GM23338 (cell line): ENCODE measurements around the gene TNF. TPM values are rescaled to one million over a fixed set of nuclear protein-coding genes. Genes with fewer than 3 reads are reported as not detected.

Experiments used
- ATAC-seq: fragments of 200-7000 bp; cut with Tn5 transposase; 3 replicates; pipeline ENCODE4 v1.9.1; 2020
- DNase-seq: peaks from one replicate; pipeline ENCODE4 v3.0.0-alpha.2; 2015; ENCODE audit warnings: low spot score
- H2AFZ ChIP-seq: fragments of 200-600 bp; sonication (generic); 2 replicates; pipeline ENCODE4 v1.8.0; 2016; ENCODE audit warnings: antibody characterized with exemption, mild to moderate bottlenecking, moderate library complexity
- H3F3A ChIP-seq: fragments of 200-600 bp; sonication (generic); replicated peaks from 2 replicates; pipeline ENCODE4 v1.8.0; 2017; ENCODE audit warnings: antibody characterized with exemption, mixed run types, low read depth
- H3K27ac ChIP-seq: fragments of 200-600 bp; sonication (generic); 2 replicates; pipeline ENCODE4 v1.6.1; 2016; ENCODE audit warnings: low read depth
- H3K27me3 ChIP-seq: fragments of 200-600 bp; sonication (generic); 2 replicates; pipeline ENCODE4 v1.8.0; 2016; ENCODE audit warnings: mild to moderate bottlenecking, mixed run types, moderate library complexity; ENCODE audit not compliant: insufficient read depth
- H3K36me3 ChIP-seq: fragments of 200-600 bp; sonication (generic); 2 replicates; pipeline ENCODE4 v1.8.0; 2016; ENCODE audit warnings: mild to moderate bottlenecking; ENCODE audit not compliant: insufficient read depth
- H3K4me1 ChIP-seq: fragments of 200-600 bp; sonication (generic); 2 replicates; pipeline ENCODE4 v1.8.0; 2016; ENCODE audit warnings: mild to moderate bottlenecking, moderate library complexity; ENCODE audit not compliant: insufficient read depth
- H3K4me2 ChIP-seq: fragments of 200-600 bp; sonication (generic); 2 replicates; pipeline ENCODE4 v1.7.1; 2017; ENCODE audit warnings: mixed run types
- H3K4me3 ChIP-seq: fragments of 200-600 bp; sonication (generic); 2 replicates; pipeline ENCODE4 v1.6.1; 2016; ENCODE audit warnings: mixed run types
- H3K79me2 ChIP-seq: fragments of 200-600 bp; sonication (generic); replicated peaks from 2 replicates; pipeline ENCODE4 v1.8.0; 2017; ENCODE audit warnings: mild to moderate bottlenecking; ENCODE audit not compliant: insufficient read depth
- H3K9me2 ChIP-seq: fragments of 200-600 bp; sonication (generic); 2 replicates; pipeline ENCODE4 v1.8.0; 2017; ENCODE audit not compliant: insufficient read depth
- H4K20me1 ChIP-seq: fragments of 200-600 bp; sonication (generic); replicated peaks from 2 replicates; pipeline ENCODE4 v1.8.0; 2017; ENCODE audit warnings: mild to moderate bottlenecking; ENCODE audit not compliant: insufficient read depth
- H3K27ac Mint-ChIP-seq: 2 replicates; pipeline ENCODE4 v1.8.0; 2020; ENCODE audit warnings: inconsistent platforms, mild to moderate bottlenecking, moderate library complexity, mixed read lengths
- H3K27me3 Mint-ChIP-seq: 3 replicates; pipeline ENCODE4 v1.8.0; 2022; ENCODE audit warnings: low read depth, mild to moderate bottlenecking, moderate library complexity, mixed read lengths, inconsistent platforms; ENCODE audit not compliant: insufficient read depth, poor library complexity
- H3K36me3 Mint-ChIP-seq: 3 replicates; pipeline ENCODE4 v1.8.0; 2021; ENCODE audit warnings: low read depth, mild to moderate bottlenecking, inconsistent platforms, moderate library complexity, mixed read lengths
- H3K4me1 Mint-ChIP-seq: 3 replicates; pipeline ENCODE4 v1.8.0; 2020; ENCODE audit warnings: mild to moderate bottlenecking, inconsistent platforms, mixed read lengths
- H3K4me3 Mint-ChIP-seq: 3 replicates; pipeline ENCODE4 v1.8.0; 2021; ENCODE audit warnings: moderate library complexity, mild to moderate bottlenecking, inconsistent platforms, mixed read lengths
- H3K9me3 Mint-ChIP-seq: 3 replicates; pipeline ENCODE4 v1.8.0; 2020; ENCODE audit warnings: moderate library complexity, mild to moderate bottlenecking, inconsistent platforms, mixed read lengths
- CREB1 ChIP-seq: fragments of 250-450 bp; sonication (Bioruptor Pico); IDR thresholded peaks from 2 replicates; pipeline ENCODE4 v1.5.0; 2020; ENCODE audit warnings: low read depth, mild to moderate bottlenecking, moderate library complexity
- CTCF ChIP-seq, 2 experiments: fragments of 200-600 bp in 1 of 2; sonication (generic) in 1 of 2; conservative IDR thresholded peaks; 2 replicates each; pipeline versions ENCODE4 v1.5.1 to v1.6.1; 2016 to 2017; ENCODE audit warnings: antibody characterized with exemption in 2 of 2, low read depth in 2 of 2, mild to moderate bottlenecking in 2 of 2, moderate library complexity in 1 of 2
- EZH2 ChIP-seq: fragments of 200-600 bp; sonication (generic); IDR thresholded peaks from one replicate; pipeline ENCODE4 v1.8.0; 2017; ENCODE audit warnings: antibody characterized with exemption, mild to moderate bottlenecking, low read depth; ENCODE audit not compliant: unreplicated experiment
- EZH2phosphoT487 ChIP-seq: fragments of 200-600 bp; sonication (generic); IDR thresholded peaks from one replicate; pipeline ENCODE4 v1.8.1; 2018; ENCODE audit warnings: antibody characterized with exemption; ENCODE audit not compliant: unreplicated experiment
- JUNB ChIP-seq: IDR thresholded peaks from one replicate; pipeline ENCODE4 v1.6.1; 2016; ENCODE audit warnings: antibody characterized with exemption; ENCODE audit not compliant: unreplicated experiment
- POLR2AphosphoS5 ChIP-seq: IDR thresholded peaks from 2 replicates; pipeline ENCODE4 v1.6.1; 2016; ENCODE audit warnings: antibody characterized with exemption, low read depth
- REST ChIP-seq: IDR thresholded peaks from one replicate; pipeline ENCODE4 v1.6.1; 2018; ENCODE audit warnings: antibody characterized with exemption; ENCODE audit not compliant: unreplicated experiment
- STAT1 ChIP-seq: IDR thresholded peaks from one replicate; pipeline ENCODE4 v1.6.1; 2016; ENCODE audit warnings: antibody characterized with exemption; ENCODE audit not compliant: unreplicated experiment
- ZNF114 ChIP-seq: fragments of 250-450 bp; sonication (Bioruptor Pico); IDR thresholded peaks from 2 replicates; pipeline ENCODE4 v1.5.0; 2020; ENCODE audit warnings: mild to moderate bottlenecking, moderate library complexity
- ZNF331 ChIP-seq: fragments of 250-450 bp; sonication (Bioruptor Pico); IDR thresholded peaks from 2 replicates; pipeline ENCODE4 v1.5.0; 2020; ENCODE audit warnings: low read depth, mild to moderate bottlenecking, moderate library complexity
- polyA plus RNA-seq: library from polyadenylated mRNA; unstranded; fragments of >200 nt; fragmentation: Nextera tagmentation; extraction: Ambion mirVana; gene quantifications from 2 replicates; pipeline ENCODE4 v1.2.1, GENCODE V29; 2016
- total RNA-seq: library from RNA; depleted of rRNA; stranded (reverse); fragments of >200 nt; shearing (Covaris generic); gene quantifications from 2 replicates; pipeline ENCODE4 v1.2.3, GENCODE V29; 2014
- TF ChIP-seq, protein P1 (sequence below): IDR thresholded peaks from 2 replicates; pipeline ENCODE4 v1.6.1; 2016; ENCODE audit warnings: antibody characterized with exemption

TNF gene
- total and polyA plus RNA-seq, 2 experiments from 2014 or later, result 0.11 TPM; not detected in 1

DNA sequence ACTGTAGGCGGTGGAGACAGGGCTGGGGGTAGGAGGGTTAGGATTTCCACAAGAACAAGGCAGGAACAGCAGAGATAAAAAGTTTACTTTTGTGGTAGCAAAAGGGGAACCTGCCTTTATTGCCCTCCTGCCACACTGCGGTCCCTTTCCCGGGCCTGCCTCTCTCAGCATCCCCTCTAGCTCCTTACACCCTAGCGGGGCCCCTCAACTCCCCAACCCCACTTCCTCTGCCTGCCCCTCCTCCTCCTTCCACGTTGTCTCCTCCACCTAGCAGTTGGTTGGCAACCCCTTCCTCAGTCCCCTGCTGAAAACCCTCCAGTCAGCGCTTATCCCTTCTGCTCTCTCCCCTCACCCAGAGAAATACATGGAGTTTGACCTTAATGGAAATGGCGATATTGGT lies 40.4 kb downstream of the TNF start:
- Histone ChIP-seq H3K4me3 (peak overlapping the region; percentile 35; the same call in 1 of the 2 replicates), H3K4me2 (peak overlapping the region; percentile 70), H3F3A (no peaks in the 10 kb centered on the region), H2AFZ (peak overlapping the region; percentile 78; the same call in 1 of the 2 replicates), H3K27me3 (no peaks in the 10 kb centered on the region), H3K4me1 (peaks cover 25% of the 10 kb centered on the region), H3K27ac (peak overlapping the region; percentile 66; the same call in 1 of the 2 replicates), H3K36me3 (no peaks in the 10 kb centered on the region), H4K20me1 (no peaks in the 10 kb centered on the region), H3K79me2 (no peaks in the 10 kb centered on the region; the same call in 1 of the 2 replicates), H3K9me2 (no peaks in the 10 kb centered on the region)
- 0 out of 2 replicates have a peak, but pooled peaks have one; percentile 17 for TF ChIP-seq POLR2AphosphoS5
- no peak for TF ChIP-seq ZNF331
- ATAC-seq (no peak), DNase-seq (peak; percentile 38)
- no peaks in the 10 kb centered on the region for H3K9me3 Mint-ChIP-seq
- peaks cover 8% of the 10 kb centered on the region; the same call in 2 of the 3 replicates for H3K36me3 Mint-ChIP-seq
- peak overlapping the region; percentile 54; the same call in 1 of the 2 replicates for H3K27ac Mint-ChIP-seq
- H3K4me3 Mint-ChIP-seq, result peak overlapping the region; percentile 31
- H3K27me3 Mint-ChIP-seq, result peaks cover 12% of the 10 kb centered on the region
- H3K4me1 Mint-ChIP-seq, result peaks cover 26% of the 10 kb centered on the region

DNA sequence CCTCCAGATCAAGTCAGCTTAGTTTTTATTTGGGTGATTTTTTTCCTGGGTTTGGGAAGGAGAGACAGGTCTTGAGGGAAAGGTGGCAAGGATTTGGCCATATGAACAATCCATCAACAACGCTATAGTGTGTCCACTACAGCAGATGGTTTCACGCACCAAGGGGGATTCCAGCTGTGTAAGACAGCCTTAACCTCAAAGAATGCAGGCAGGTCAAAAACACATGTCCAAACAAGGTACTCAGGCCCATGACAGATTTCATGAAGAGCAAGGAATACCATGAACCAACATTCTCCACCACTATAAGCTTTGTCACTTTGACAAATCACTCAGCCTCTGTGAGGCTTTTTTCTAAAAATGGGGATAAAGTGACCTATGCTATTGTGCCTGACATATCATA lies 41.6 kb downstream of the TNF start:
- peaks cover 17% of the 10 kb centered on the region for H3K27me3 Mint-ChIP-seq
- H3K4me1 Mint-ChIP-seq, result peaks cover 27% of the 10 kb centered on the region
- Histone ChIP-seq H3K4me3 (no peak overlapping the region), H3K9me2 (no peaks in the 10 kb centered on the region), H3K4me2 (no peak overlapping the region), H3K79me2 (peaks cover 12% of the 10 kb centered on the region), H2AFZ (no peak overlapping the region), H3K27me3 (no peaks in the 10 kb centered on the region), H4K20me1 (no peaks in the 10 kb centered on the region; the same call in 1 of the 2 replicates), H3K4me1 (peaks cover 30% of the 10 kb centered on the region), H3K27ac (no peak overlapping the region), H3K36me3 (no peaks in the 10 kb centered on the region), H3F3A (peaks cover 10% of the 10 kb centered on the region; the same call in 1 of the 2 replicates)
- no peak overlapping the region for H3K27ac Mint-ChIP-seq
- DNase-seq (no peak), ATAC-seq (no peak)
- H3K36me3 Mint-ChIP-seq, result peaks cover 18% of the 10 kb centered on the region
- H3K4me3 Mint-ChIP-seq, result no peak overlapping the region; the same call in 2 of the 3 replicates
- H3K9me3 Mint-ChIP-seq, result peaks cover 6% of the 10 kb centered on the region
- no peak for TF ChIP-seq CTCF (conservative IDR thresholded peaks at IDR 0.05; ENCODE audit: low read depth in 2 of 2)
- no peak for TF ChIP-seq ZNF331
- TF ChIP-seq, protein P1, sequence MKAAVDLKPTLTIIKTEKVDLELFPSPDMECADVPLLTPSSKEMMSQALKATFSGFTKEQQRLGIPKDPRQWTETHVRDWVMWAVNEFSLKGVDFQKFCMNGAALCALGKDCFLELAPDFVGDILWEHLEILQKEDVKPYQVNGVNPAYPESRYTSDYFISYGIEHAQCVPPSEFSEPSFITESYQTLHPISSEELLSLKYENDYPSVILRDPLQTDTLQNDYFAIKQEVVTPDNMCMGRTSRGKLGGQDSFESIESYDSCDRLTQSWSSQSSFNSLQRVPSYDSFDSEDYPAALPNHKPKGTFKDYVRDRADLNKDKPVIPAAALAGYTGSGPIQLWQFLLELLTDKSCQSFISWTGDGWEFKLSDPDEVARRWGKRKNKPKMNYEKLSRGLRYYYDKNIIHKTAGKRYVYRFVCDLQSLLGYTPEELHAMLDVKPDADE, result no peak
- TF ChIP-seq EZH2phosphoT487, result no peak
- no peak for TF ChIP-seq CREB1
- no peak for TF ChIP-seq STAT1
- no peak for TF ChIP-seq REST
- no peak for TF ChIP-seq ZNF114 (CRISPR knock-in tag)
- TF ChIP-seq EZH2, result no peak
- no peak for TF ChIP-seq JUNB
